Transverse colon (tissue), 4 donors: ENCODE results near the gene ACVR2B. TPM values are rescaled to one million over a fixed set of nuclear protein-coding genes. Genes with fewer than 3 reads are reported as not detected.

ENCODE experiments used
- DNase-seq: peaks from one replicate; pipeline ENCODE4 v3.0.0-alpha.2; 2019
- H3K27ac ChIP-seq, 4 donors: fragments of 200-600 bp; sonication (generic); 2 replicates each; pipeline ENCODE4 v1.5.1; 2016 to 2018; ENCODE audit warnings: inconsistent platforms in 4 of 4
- H3K27me3 ChIP-seq: fragments of 200-600 bp; sonication (generic); 2 replicates; pipeline ENCODE4 v1.5.1; 2017; ENCODE audit warnings: inconsistent platforms
- H3K36me3 ChIP-seq, 4 donors: fragments of 200-600 bp; sonication (generic); 2 replicates each; pipeline ENCODE4 v1.5.1; 2017 to 2019; ENCODE audit warnings: inconsistent platforms in 4 of 4
- H3K4me1 ChIP-seq, 4 donors: fragments of 200-600 bp; sonication (generic); 2 replicates each; pipeline ENCODE4 v1.5.1; 2017 to 2020; ENCODE audit warnings: inconsistent platforms in 4 of 4
- H3K4me3 ChIP-seq, 4 donors: fragments of 200-600 bp; sonication (generic); 1 replicate in 1 of 4; 2 replicates in 3 of 4; pipeline versions ENCODE4 v1.5.1 to v1.6.1; 2017 to 2019; ENCODE audit warnings: inconsistent platforms in 4 of 4
- H3K9me3 ChIP-seq, 2 donors: fragments of 200-600 bp; sonication (generic); 2 replicates each; pipeline ENCODE4 v1.5.1; 2017 to 2019; ENCODE audit warnings: inconsistent platforms in 2 of 2
- CTCF ChIP-seq, 5 experiments: fragments of 200-600 bp in 3 of 5; fragments of 450-650 bp in 2 of 5; sonication (generic) in 3 of 5; IDR thresholded peaks; 1 replicate in 2 of 5; 2 replicates in 3 of 5; pipeline ENCODE4 v1.5.1; 2016 to 2017; ENCODE audit warnings: antibody characterized with exemption in 5 of 5, inconsistent platforms in 3 of 5, mild to moderate bottlenecking in 2 of 5, moderate library complexity in 1 of 5
- EP300 ChIP-seq: sonication (generic); formaldehyde crosslinking; IDR thresholded peaks from one replicate; pipeline ENCODE4 v1.6.1; 2017; ENCODE audit warnings: antibody characterized with exemption, low read depth
- POLR2A ChIP-seq: fragments of 450-650 bp; IDR thresholded peaks from one replicate; pipeline ENCODE4 v1.6.1; 2016; ENCODE audit warnings: antibody characterized with exemption, mild to moderate bottlenecking, moderate library complexity
- POLR2AphosphoS5 ChIP-seq, 3 donors: sonication (generic); formaldehyde crosslinking; IDR thresholded peaks; one replicate each; pipeline ENCODE4 v1.6.1; 2016; ENCODE audit warnings: antibody characterized with exemption in 3 of 3
- WGBS, 2 donors: methylation state at CpG; one replicate each; pipeline ENCODE4 v1.1.5; 2018; ENCODE audit warnings: low coverage in 1 of 2; 5-methylcytosine and 5-hydroxymethylcytosine counted together
- in situ Hi-C, 4 donors: fragments of 200-750 bp; cut with MboI; loops; one replicate each; pipeline versions ENCODE4 v1.15.0 to v1.15.1; 2017; ENCODE audit warnings: low sequenced_read_pairs in 3 of 4, low pct_ligation_motif_present in 1 of 4, low pct_unique_long_range_greater_than_20kb in 1 of 4
- intact Hi-C: fragments of 100-400 bp; cut with DNase I; formaldehyde crosslinking; loops from one replicate; pipeline ENCODE4 v1.15.1; 2023; ENCODE audit warnings: low total_unique reads
- total RNA-seq, 4 donors: library from RNA; depleted of rRNA; stranded (reverse); fragments of >200 nt; gene quantifications; one replicate each; pipeline ENCODE4 v1.1.0, GENCODE V29; 2016

Gene ACVR2B
- total RNA-seq, 4 donors from 2014 or later: 5.9 to 12.3 (median 8.7) TPM

- Histone ChIP-seq H3K4me1 (no peaks in the 10 kb centered on the region), H3K36me3 (peaks cover 0 to 42% (median 3%) of the 10 kb centered on the region in 4 donors), H3K9me3 (no peaks in the 10 kb centered on the region), H3K4me3 (no peak overlapping the region), H3K27me3 (no peaks in the 10 kb centered on the region), H3K27ac (no peak overlapping the region)
- intact Hi-C loops: no loop called here
- DNase-seq: no peak
- WGBS, 2 donors: 68 to 83% methylated on average over 2 of the region's 2 CpGs
- TF ChIP-seq POLR2AphosphoS5 (IDR thresholded peaks at IDR 0.05) (no peak), CTCF (IDR thresholded peaks at IDR 0.05) (no peak), EP300 (no peak), POLR2A (no peak)
- in situ Hi-C loops: loop anchor here in 2 of 4 donors (25.0 kb wide), 1 partner anchor 505 kb away; no protein-coding TSS in a partner anchor
These were observed 53.4 kb downstream of the ACVR2B start for GRCh38 chr3:38507120-38507519.

- in situ Hi-C loops: loop anchor here in 2 of 4 donors (25.0 kb wide), 1 partner anchor 503 kb away; no protein-coding TSS in a partner anchor
These were observed 56.0 kb downstream of the ACVR2B start for GRCh38 chr3:38509732-38510131.

GRCh38 chr3:38510631-38511030 is 56.9 kb downstream of the ACVR2B start:
- no peak for DNase-seq
- TF ChIP-seq POLR2AphosphoS5 (IDR thresholded peaks at IDR 0.05): no peak
- no peak for TF ChIP-seq EP300
- no peak for TF ChIP-seq CTCF (IDR thresholded peaks at IDR 0.05)
- no peak for TF ChIP-seq POLR2A
- in situ Hi-C loops: loop anchor here in 2 of 4 donors (25.0 kb wide), 1 partner anchor 502 kb away; no protein-coding TSS in a partner anchor

More at GRCh38 chr3:38509732-38510131, 56.0 kb downstream of the ACVR2B start:
- Histone ChIP-seq H3K4me1 (no peaks in the 10 kb centered on the region), H3K27ac (no peak overlapping the region), H3K36me3 (peaks cover 0 to 47% (median 3%) of the 10 kb centered on the region in 4 donors), H3K4me3 (no peak overlapping the region), H3K27me3 (no peaks in the 10 kb centered on the region), H3K9me3 (no peaks in the 10 kb centered on the region)
- WGBS, 2 donors: 93 to 100% methylated on average over 2 of the region's 2 CpGs
- intact Hi-C loops: no loop called here
- TF ChIP-seq POLR2A (no peak), POLR2AphosphoS5 (IDR thresholded peaks at IDR 0.05) (no peak), CTCF (IDR thresholded peaks at IDR 0.05) (no peak), EP300 (no peak)
- DNase-seq: no peak

GRCh38 chr3:38511546-38511945 is 57.9 kb downstream of the ACVR2B start:
- TF ChIP-seq POLR2AphosphoS5 (IDR thresholded peaks at IDR 0.05) (no peak), EP300 (no peak), CTCF (IDR thresholded peaks at IDR 0.05) (no peak), POLR2A (no peak)
- H3K27me3 ChIP-seq: no peaks in the 10 kb centered on the region
- H3K9me3 ChIP-seq: no peaks in the 10 kb centered on the region
- in situ Hi-C loops (loop anchor here in 2 of 4 donors (25.0 kb wide), 1 partner anchor 501 kb away; no protein-coding TSS in a partner anchor), intact Hi-C loops (no loop called here)
- DNase-seq: no peak
- WGBS, 2 donors: 90 to 91% methylated on average over 3 of the region's 3 CpGs
- peaks cover 0 to 42% (median 3%) of the 10 kb centered on the region in 4 donors for H3K36me3 ChIP-seq
- H3K27ac ChIP-seq: no peak overlapping the region
- H3K4me1 ChIP-seq: no peaks in the 10 kb centered on the region
- no peak overlapping the region for H3K4me3 ChIP-seq

More at GRCh38 chr3:38510631-38511030, 56.9 kb downstream of the ACVR2B start:
- no peaks in the 10 kb centered on the region for H3K4me1 ChIP-seq
- H3K36me3 ChIP-seq: peaks cover 0 to 46% (median 3%) of the 10 kb centered on the region in 4 donors
- H3K27me3 ChIP-seq: no peaks in the 10 kb centered on the region
- H3K9me3 ChIP-seq: no peaks in the 10 kb centered on the region
- H3K27ac ChIP-seq: no peak overlapping the region
- intact Hi-C loops: no loop called here
- H3K4me3 ChIP-seq: no peak overlapping the region
